ENCODE measurements around the gene ASB4. TPM values are rescaled to one million over a fixed set of nuclear protein-coding genes. Genes with fewer than 3 reads are reported as not detected.
"Not testable (repeated sequence)": the region's sequence is repeated elsewhere in the genome, so short reads cannot be mapped to it uniquely, and the experiment has no call there.

The ASB4 gene
- total and polyA plus RNA-seq, 2 donors = 0.47 to 1.9 TPM

GRCh38 chr7:95545007-95545615 is 59.4 kb downstream of the ASB4 start:
- H3K4me3 ChIP-seq (ENCODE audit: low read depth, low read length) = no peak overlapping the region
- DNase-seq (ENCODE audit: extremely low spot score) = peak; percentile 21
- peak overlapping the region; percentile 23 for H3K27ac ChIP-seq (ENCODE audit: low read depth)
- no peaks in the 10 kb centered on the region for H3K36me3 ChIP-seq (ENCODE audit: insufficient read depth)
- H3K4me1 ChIP-seq (ENCODE audit: insufficient read depth) = peaks cover 1% of the 10 kb centered on the region
- 6% methylated on average over 3 of the region's 3 CpGs for WGBS

DNA sequence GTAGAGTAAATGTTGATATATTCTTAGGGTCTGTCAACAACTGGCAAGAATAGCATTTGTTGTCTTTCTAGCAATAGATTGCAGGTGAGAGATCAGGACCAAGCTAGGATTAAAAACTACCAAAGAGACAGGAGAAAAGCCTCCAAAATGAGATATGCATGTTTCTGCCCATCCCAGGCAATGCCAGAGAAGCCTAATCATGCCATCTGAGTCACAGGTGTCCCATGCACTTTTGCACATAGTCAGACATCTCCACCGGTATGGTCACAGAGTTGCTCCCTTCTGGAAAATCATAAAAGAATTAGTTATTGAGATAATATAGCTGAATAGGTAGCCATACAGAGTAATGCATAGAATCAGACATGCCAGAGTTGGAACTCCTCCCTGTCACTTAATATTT is 59.9 kb downstream of the ASB4 start:
- 86% methylated on average over 1 of the region's 1 CpG for WGBS
- Histone ChIP-seq H3K4me1 (ENCODE audit: insufficient read depth) (peaks cover 1% of the 10 kb centered on the region), H3K27ac (ENCODE audit: low read depth) (peak overlapping the region; percentile 66), H3K36me3 (ENCODE audit: insufficient read depth) (no peaks in the 10 kb centered on the region), H3K4me3 (ENCODE audit: low read depth, low read length) (no peak overlapping the region)
- DNase-seq (ENCODE audit: extremely low spot score) = no peak

DNA sequence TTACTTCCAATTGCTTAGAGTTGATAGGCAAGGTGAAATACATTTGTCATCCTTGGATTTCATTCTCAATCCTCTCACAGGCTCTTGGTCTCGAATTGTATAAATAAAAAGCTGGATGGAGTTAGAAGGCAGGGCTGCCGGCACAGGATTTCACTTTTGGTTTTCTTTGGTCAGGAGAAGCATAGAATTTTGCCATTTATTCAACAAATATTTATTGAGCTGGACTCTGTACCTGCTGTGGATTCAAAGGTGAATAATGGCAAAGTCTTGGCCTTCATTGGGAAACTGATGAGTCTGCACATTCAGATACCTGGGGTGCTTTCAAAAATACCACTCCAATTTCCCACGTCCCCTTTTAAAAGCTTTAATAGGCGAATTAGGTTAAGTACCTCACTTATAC is 60.9 kb downstream of the ASB4 start:
- no peak overlapping the region for H3K4me3 ChIP-seq (ENCODE audit: low read depth, low read length)
- H3K4me1 ChIP-seq (ENCODE audit: insufficient read depth) = peaks cover 3% of the 10 kb centered on the region
- 54% methylated on average over 4 of the region's 4 CpGs for WGBS
- H3K36me3 ChIP-seq (ENCODE audit: insufficient read depth) = no peaks in the 10 kb centered on the region
- peak overlapping the region; percentile 67 for H3K27ac ChIP-seq (ENCODE audit: low read depth)
- DNase-seq (ENCODE audit: extremely low spot score) = no peak

DNA sequence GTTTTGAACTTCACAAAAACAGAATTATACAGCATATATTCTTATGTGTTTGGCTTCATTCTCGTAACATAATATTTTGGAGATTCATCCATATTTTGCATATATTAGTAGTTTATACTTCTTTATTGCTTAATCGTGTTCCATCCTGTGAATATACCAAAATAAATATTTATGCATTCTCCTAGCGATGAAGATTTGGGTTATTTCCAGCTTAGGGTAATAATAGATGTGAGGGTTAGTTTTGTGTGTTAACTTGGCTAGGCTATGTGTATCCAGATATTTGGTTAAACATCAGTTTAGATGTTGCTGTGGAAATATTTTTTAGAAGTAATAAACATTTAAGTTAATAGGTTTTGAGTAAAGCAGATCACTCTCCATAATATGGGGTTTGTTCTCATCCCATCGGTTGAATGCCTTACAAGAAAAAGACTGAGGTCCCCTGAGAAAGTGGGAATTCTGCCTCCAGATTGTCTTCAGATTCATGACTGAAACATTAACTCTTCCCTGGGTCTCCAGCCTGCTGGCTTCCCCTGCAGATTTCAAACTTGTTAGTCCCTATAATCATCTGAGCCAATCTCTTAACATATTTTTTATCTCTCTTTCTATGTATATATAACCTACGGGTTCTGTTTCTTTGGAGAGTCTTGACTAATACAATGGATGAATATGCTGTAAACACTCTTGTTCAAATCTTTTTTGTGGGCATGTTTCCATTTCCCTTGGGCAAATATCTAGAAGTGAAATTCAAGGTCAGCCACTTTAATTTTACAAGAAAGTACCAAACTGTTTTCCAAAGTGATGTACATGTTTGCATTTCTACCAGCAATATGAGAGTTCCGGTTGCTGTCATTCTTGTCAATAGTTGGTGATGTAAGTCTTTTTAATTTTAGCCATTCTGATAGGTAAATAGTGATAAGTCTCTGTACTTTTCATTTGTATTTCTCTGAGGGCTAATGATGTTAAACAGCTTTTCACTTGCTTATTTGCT is 61.9 kb downstream of the ASB4 start:
- H3K4me3 ChIP-seq (ENCODE audit: low read depth, low read length) = no peak overlapping the region
- peaks cover 3% of the 10 kb centered on the region for H3K4me1 ChIP-seq (ENCODE audit: insufficient read depth)
- H3K27ac ChIP-seq (ENCODE audit: low read depth) = peak overlapping the region; percentile 29
- DNase-seq (ENCODE audit: extremely low spot score) = no peak
- H3K36me3 ChIP-seq (ENCODE audit: insufficient read depth) = no peaks in the 10 kb centered on the region
- WGBS = 40% methylated on average over 6 of the region's 6 CpGs

DNA sequence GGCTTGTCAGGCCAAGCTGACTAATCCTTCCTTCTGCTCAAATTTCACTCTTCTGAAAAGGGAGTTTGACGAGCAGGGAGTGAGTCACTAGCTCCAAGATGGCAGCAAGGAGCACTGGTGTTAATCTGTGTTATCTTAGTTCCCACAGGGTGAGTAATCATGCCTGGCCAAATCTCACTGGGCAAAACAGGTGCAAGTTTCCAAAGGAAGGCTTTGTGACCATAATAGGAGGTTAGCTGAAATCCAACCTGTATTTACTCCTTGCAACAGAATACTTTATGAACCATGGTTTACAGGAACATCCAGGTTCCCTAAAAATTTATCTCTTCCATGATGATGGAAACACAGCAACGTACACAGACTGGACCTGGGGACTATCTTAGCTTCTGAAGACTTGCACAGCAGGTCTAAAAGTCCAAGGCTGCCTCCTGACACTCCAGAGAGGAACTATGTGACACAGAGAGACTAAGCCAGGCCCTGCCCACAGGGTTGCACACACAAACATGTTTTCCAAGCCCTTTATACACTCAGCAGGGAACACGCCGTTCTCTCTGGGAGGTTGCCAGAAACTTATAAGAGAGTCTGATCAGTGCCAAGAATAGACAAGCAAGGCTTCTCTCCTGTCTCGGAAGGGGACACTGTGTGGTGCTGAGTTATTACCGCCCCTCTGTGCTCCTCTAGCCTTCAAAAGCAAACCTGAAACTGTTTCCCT is 64.2 kb downstream of the ASB4 start:
- Histone ChIP-seq H3K4me1 (ENCODE audit: insufficient read depth) (peaks cover 3% of the 10 kb centered on the region), H3K4me3 (ENCODE audit: low read depth, low read length) (no peak overlapping the region), H3K27ac (ENCODE audit: low read depth) (peak overlapping the region; percentile 92), H3K36me3 (ENCODE audit: insufficient read depth) (peaks cover 3% of the 10 kb centered on the region)
- 13% methylated on average over 6 of the region's 6 CpGs for WGBS
- peak; percentile 80 for DNase-seq (ENCODE audit: extremely low spot score)

GRCh38 chr7:95550546-95550945 is 64.8 kb downstream of the ASB4 start:
- Histone ChIP-seq H3K36me3 (ENCODE audit: insufficient read depth) (peaks cover 3% of the 10 kb centered on the region), H3K27ac (ENCODE audit: low read depth) (peak overlapping the region; percentile 92), H3K4me1 (ENCODE audit: insufficient read depth) (peaks cover 3% of the 10 kb centered on the region), H3K4me3 (ENCODE audit: low read depth, low read length) (no peak overlapping the region)
- DNase-seq (ENCODE audit: extremely low spot score) = no peak
- 44% methylated on average over 4 of the region's 4 CpGs for WGBS

DNA sequence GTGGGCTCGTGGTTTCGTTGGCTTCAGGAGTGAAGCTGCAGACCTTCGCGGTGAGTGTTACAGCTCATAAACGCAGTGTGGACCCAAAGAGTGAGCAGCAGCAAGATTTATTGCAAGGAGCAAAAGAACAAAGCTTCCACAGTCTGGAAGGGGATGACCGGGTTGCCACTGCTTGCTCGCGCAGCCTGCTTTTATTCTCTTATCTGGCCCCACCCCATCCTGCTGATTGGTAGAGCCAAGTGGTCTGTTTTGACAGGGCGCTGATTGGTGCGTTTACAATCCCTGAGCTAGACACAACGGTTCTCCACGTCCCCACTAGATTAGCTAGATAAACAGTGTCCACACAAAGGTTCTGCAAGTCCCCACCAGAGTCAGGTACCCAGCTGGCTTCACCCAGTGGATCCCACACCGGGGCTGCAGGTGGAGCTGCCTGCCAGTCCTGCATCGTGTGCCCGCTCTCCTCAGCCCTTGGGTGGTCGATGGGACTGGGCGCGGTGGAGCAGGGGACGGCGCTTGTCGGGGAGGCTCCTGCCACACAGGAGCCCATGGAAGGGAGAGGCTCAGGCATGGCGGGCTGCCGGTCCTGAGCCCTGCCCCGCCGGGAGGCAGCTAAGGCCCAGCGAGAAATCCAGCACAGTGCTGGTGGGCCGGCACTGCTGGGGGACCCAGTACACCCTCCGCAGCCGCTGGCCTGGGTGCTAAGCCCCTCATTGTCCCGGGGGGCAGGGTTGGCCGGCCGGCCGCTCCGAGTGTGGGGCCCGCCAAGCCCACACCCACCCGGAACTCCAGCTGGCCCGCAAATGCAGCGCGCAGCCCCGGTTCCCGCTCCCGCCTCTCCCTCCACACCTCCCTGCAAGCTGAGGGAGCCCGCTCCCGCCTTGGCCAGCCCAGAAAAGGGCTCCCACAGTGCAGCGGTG is 66.5 kb downstream of the ASB4 start:
- H3K36me3 ChIP-seq (ENCODE audit: insufficient read depth); DNase-seq (ENCODE audit: extremely low spot score); H3K4me1 ChIP-seq (ENCODE audit: insufficient read depth); H3K27ac ChIP-seq (ENCODE audit: low read depth); H3K4me3 ChIP-seq (ENCODE audit: low read depth, low read length): not testable (repeated sequence)
- 89% methylated on average over 45 of the region's 45 CpGs for WGBS

DNA sequence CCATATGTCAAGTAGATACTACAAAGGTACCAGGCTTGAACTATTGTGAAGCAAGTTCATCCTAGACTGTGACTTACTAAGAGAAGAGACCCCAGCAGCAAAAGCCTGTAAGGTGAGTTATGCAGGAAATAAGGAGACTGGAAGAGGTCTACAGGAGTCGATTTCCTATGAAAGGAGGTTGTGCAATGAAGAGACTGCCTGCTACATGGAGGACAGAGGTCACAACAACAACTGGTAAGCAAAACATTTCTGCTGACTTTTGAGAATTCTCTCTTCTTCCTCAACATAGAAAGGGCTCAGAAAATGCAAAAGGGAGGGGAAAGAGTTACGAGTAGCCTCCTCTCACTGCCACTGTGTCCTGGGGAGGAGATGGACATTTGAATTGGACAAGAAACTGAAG is 68.2 kb downstream of the ASB4 start:
- WGBS = 75% methylated on average over 2 of the region's 2 CpGs
- H3K36me3 ChIP-seq (ENCODE audit: insufficient read depth) = peaks cover 3% of the 10 kb centered on the region
- peaks cover 2% of the 10 kb centered on the region for H3K4me1 ChIP-seq (ENCODE audit: insufficient read depth)
- H3K4me3 ChIP-seq (ENCODE audit: low read depth, low read length) = no peak overlapping the region
- no peak overlapping the region for H3K27ac ChIP-seq (ENCODE audit: low read depth)
- DNase-seq (ENCODE audit: extremely low spot score) = no peak

DNA sequence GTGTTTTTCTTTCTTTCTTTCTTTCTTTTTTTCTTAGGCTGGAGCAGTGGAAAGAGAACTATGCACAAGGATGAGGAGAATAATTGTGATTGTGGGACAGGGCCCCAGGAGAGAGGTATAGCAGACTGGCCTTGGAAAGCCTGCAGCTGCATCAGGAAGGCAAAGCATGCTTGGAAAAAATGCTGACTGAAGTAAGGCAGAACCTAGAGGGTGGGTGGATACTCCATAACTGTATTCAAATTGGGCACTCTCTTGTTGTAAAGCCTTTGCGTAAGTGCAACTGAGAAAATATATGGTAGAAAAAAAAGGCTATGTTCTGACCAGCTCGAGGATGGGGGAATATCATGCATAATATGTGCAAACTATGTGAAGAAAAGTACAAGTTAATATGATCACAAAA is 71.0 kb downstream of the ASB4 start:
- WGBS = 94% methylated on average over 2 of the region's 2 CpGs

DNA sequence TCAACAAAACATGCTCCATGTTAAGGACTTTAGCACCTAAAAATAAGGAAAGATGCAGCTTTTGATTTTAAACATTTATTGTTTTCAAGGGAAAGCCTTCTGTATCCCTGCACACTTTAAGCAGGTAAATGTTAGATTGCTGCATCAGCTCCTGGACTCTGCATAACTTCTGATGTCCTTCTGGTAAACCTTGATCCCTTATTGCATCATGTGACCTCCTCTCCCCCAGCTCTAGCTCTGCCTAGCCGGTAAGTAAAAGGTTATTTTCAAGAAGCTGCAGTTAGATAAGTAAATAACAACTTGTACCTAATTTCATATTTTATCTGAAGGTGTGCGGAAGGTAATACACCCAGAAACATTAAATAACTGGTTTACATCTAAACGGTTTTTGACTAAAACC is 73.1 kb downstream of the ASB4 start:
- Histone ChIP-seq H3K4me1 (ENCODE audit: insufficient read depth) (no peaks in the 10 kb centered on the region), H3K4me3 (ENCODE audit: low read depth, low read length) (no peak overlapping the region), H3K27ac (ENCODE audit: low read depth) (no peak overlapping the region), H3K36me3 (ENCODE audit: insufficient read depth) (peaks cover 3% of the 10 kb centered on the region)
- WGBS = 75% methylated on average over 3 of the region's 3 CpGs
- no peak for DNase-seq (ENCODE audit: extremely low spot score)

More for the DNA sequence above, 71.0 kb downstream of the ASB4 start:
- Histone ChIP-seq H3K4me3 (ENCODE audit: low read depth, low read length) (no peak overlapping the region), H3K36me3 (ENCODE audit: insufficient read depth) (peaks cover 3% of the 10 kb centered on the region), H3K27ac (ENCODE audit: low read depth) (no peak overlapping the region), H3K4me1 (ENCODE audit: insufficient read depth) (no peaks in the 10 kb centered on the region)
- DNase-seq (ENCODE audit: extremely low spot score) = no peak

- H3K27ac ChIP-seq (ENCODE audit: low read depth) = no peak overlapping the region
- H3K36me3 ChIP-seq (ENCODE audit: insufficient read depth) = no peaks in the 10 kb centered on the region
- WGBS = 83% methylated on average over 2 of the region's 2 CpGs
Observed at GRCh38 chr7:95560674-95561073, 74.9 kb downstream of the ASB4 start.

DNA sequence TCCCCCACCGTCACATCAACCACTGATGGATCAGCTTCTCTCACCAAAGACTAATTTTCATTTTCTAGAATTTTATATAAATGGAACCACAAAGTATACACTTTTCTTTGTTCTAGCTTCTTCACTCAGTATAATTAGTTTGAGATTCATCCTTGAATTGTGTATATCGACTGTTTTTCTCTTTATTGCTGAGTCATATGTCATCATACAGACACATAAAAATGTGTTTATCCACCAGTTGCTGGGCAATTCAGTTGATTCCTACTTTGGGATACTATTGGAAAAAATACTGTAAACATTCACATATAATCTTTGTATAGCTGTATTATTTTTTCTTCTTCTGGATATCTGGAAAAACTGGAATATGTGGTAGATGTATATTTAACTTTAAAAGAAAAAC is 84.0 kb downstream of the ASB4 start:
- no peaks in the 10 kb centered on the region for H3K4me1 ChIP-seq (ENCODE audit: insufficient read depth)
- no peak for DNase-seq (ENCODE audit: extremely low spot score)
- H3K4me3 ChIP-seq (ENCODE audit: low read depth, low read length) = no peak overlapping the region
- no peak overlapping the region for H3K27ac ChIP-seq (ENCODE audit: low read depth)
- H3K36me3 ChIP-seq (ENCODE audit: insufficient read depth) = no peaks in the 10 kb centered on the region
- 75% methylated on average over 2 of the region's 2 CpGs for WGBS

More at GRCh38 chr7:95560674-95561073, 74.9 kb downstream of the ASB4 start:
- DNase-seq (ENCODE audit: extremely low spot score) = no peak
- Histone ChIP-seq H3K4me1 (ENCODE audit: insufficient read depth) (no peaks in the 10 kb centered on the region), H3K4me3 (ENCODE audit: low read depth, low read length) (no peak overlapping the region)

DNA sequence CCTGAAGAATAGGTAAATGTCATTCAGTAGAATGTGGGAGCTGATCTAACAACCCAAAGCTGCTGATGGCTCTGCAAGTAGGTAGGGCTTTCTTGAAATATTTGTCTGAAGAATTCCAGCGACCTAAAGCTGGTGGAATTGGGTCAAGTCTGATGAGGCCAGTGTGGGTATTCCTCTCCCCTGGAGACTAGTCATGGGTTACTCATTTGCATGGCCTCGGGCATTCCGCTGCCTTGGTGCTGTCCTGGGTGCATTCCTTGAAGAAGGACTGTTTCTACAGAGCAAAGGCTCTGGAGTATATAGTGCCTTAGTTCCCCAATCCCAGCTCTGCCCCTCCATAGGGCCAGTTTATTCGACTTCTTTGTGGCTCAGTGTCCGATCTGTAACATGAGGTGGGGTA is 91.4 kb downstream of the ASB4 start:
- 82% methylated on average over 5 of the region's 5 CpGs for WGBS
- Histone ChIP-seq H3K36me3 (ENCODE audit: insufficient read depth) (no peaks in the 10 kb centered on the region), H3K27ac (ENCODE audit: low read depth) (no peak overlapping the region), H3K4me3 (ENCODE audit: low read depth, low read length) (no peak overlapping the region), H3K4me1 (ENCODE audit: insufficient read depth) (no peaks in the 10 kb centered on the region)
- DNase-seq (ENCODE audit: extremely low spot score) = no peak
